ENCODE data around the gene FOXRED2. TPM values are rescaled to one million over a fixed set of nuclear protein-coding genes. Genes with fewer than 3 reads are reported as not detected.

FOXRED2 gene
- total RNA-seq, 1 experiment from 2014 or later, result 34.4 TPM

DNA sequence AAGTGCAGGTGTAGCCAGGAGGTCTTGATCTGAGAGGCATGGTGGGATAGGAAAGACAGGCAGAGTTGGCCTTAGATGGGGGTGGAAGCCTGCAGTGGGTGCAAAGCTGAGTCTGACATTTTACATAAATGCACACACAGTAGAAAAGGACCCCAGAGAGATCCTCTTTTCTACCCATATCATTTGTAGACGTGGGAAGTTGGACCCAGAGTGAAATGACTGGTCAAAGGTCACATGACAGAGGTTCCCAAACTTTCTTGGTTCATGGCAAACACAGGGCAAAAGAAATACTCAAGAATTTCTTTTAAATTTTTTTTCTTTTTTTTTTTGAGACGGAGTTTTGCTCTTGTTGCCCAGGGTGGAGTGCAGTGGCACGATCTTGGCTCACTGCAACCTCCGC is 6.2 kb upstream of the FOXRED2 start:
- Histone ChIP-seq H4K5ac (ENCODE audit: insufficient read length, low read depth, low read length) (no peak overlapping the region), H3K4me1 (ENCODE audit: insufficient read depth, low read length) (no peaks in the 10 kb centered on the region), H3K9me3 (ENCODE audit: control insufficient read depth, low read depth, low read length) (no peaks in the 10 kb centered on the region), H3K56ac (ENCODE audit: insufficient read length, low read depth, low read length) (no peak overlapping the region), H2BK12ac (ENCODE audit: insufficient read length, low read depth, low read length) (no peak overlapping the region), H3K79me1 (ENCODE audit: insufficient read depth, low read depth, low read length, poor library complexity, severe bottlenecking) (no peaks in the 10 kb centered on the region), H3K27me3 (ENCODE audit: insufficient read depth, low read length) (no peaks in the 10 kb centered on the region), H3K9ac (ENCODE audit: extremely low read depth, insufficient read length, low read length) (no peak overlapping the region), H4K20me1 (ENCODE audit: control insufficient read depth, insufficient read depth, insufficient read length) (no peaks in the 10 kb centered on the region), H2BK15ac (ENCODE audit: low read depth, low read length) (no peak overlapping the region), H2BK120ac (ENCODE audit: low read depth, low read length, poor library complexity, severe bottlenecking) (no peak overlapping the region), H2BK5ac (ENCODE audit: insufficient read length, low read length) (no peak overlapping the region), H3K79me2 (ENCODE audit: insufficient read depth, low read length) (no peaks in the 10 kb centered on the region), H3K18ac (ENCODE audit: insufficient read length, low read depth, low read length) (no peak overlapping the region), H3K27ac (ENCODE audit: insufficient read length, low read depth, low read length) (no peak overlapping the region), H3K14ac (ENCODE audit: insufficient read depth, low read length) (no peak overlapping the region), H3K4me2 (ENCODE audit: insufficient read depth, insufficient read length, low read length) (no peak overlapping the region), H4K91ac (ENCODE audit: insufficient read length, low read depth, low read length) (no peak overlapping the region), H3K4ac (ENCODE audit: low read depth, low read length) (no peak overlapping the region), H2AFZ (ENCODE audit: low read length) (no peak overlapping the region), H3K23ac (ENCODE audit: insufficient read length, low read depth, low read length) (no peak overlapping the region), H2BK20ac (ENCODE audit: low read depth, low read length, poor library complexity, severe bottlenecking) (no peak overlapping the region), H2AK5ac (ENCODE audit: insufficient read length, low read length) (no peak overlapping the region), H3T11ph (ENCODE audit: low read length) (no peak overlapping the region), H4K8ac (replicated peaks; ENCODE audit: insufficient read length, low read depth, low read length) (no peak overlapping the region), H3K23me2 (ENCODE audit: insufficient read length, low read depth, low read length, poor library complexity, severe bottlenecking) (no peaks in the 10 kb centered on the region)
- no peak for DNase-seq
- H3K36me3 Mint-ChIP-seq (ENCODE audit: insufficient read depth in 1 of 3, low read depth in 3 of 3), result peaks cover 60 to 79% (median 76%) of the 10 kb centered on the region in 3 experiments
- H3K9me3 Mint-ChIP-seq, result no peaks in the 10 kb centered on the region; a peak in 1 of 5 replicates
- no peak overlapping the region for H3K4me3 Mint-ChIP-seq
- WGBS (ENCODE audit: extremely low coverage, insufficient read length, low lambda C conversion rate), result no CpG with 5 or more reads among the region's 4 CpGs
- peak overlapping the region in 1 of 3 experiments; percentile 4; a peak in 1 of 7 replicates for H3K27ac Mint-ChIP-seq
- TF ChIP-seq, protein P1, sequence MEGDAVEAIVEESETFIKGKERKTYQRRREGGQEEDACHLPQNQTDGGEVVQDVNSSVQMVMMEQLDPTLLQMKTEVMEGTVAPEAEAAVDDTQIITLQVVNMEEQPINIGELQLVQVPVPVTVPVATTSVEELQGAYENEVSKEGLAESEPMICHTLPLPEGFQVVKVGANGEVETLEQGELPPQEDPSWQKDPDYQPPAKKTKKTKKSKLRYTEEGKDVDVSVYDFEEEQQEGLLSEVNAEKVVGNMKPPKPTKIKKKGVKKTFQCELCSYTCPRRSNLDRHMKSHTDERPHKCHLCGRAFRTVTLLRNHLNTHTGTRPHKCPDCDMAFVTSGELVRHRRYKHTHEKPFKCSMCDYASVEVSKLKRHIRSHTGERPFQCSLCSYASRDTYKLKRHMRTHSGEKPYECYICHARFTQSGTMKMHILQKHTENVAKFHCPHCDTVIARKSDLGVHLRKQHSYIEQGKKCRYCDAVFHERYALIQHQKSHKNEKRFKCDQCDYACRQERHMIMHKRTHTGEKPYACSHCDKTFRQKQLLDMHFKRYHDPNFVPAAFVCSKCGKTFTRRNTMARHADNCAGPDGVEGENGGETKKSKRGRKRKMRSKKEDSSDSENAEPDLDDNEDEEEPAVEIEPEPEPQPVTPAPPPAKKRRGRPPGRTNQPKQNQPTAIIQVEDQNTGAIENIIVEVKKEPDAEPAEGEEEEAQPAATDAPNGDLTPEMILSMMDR (conservative IDR thresholded peaks at IDR 0.05), result no peak
- no peaks in the 10 kb centered on the region for H3K4me1 Mint-ChIP-seq
- peaks cover 8% of the 10 kb centered on the region for H3K27me3 Mint-ChIP-seq (ENCODE audit: low read depth)

Data from H9 (cell line).